GF-D8 (cell line): Measurements from ENCODE around the gene PCDHGA12.
A peak's percentile ranks its signal among the peaks of the same experiment; 100 is the strongest.
"Not testable (repeated sequence)": the region's sequence is repeated elsewhere in the genome, so short reads cannot be mapped to it uniquely, and the experiment has no call there.

Experiments
- DNase-seq: peaks from one replicate; lab custom pipeline; 2025; lab: John Stamatoyannopoulos, UW

PCDHGA12 gene

GRCh38 chr5:141430332-141431113, at the start of gene PCDHGA12:
TSS of gene PCDHGA12 (plus strand) at chr5:141430507. CDS start at chr5:141430760, 253 bp downstream.
- peak; percentile 43 for DNase-seq

GRCh38 chr5:141382469-141383294, 47.6 kb upstream of the PCDHGA12 start, which contains the start of gene PCDHGA7:
TSS of gene PCDHGA7 (plus strand) at chr5:141382742. CDS start at chr5:141382900, 158 bp downstream.
- no peak for DNase-seq

GRCh38 chr5:141383345-141383744, 47.0 kb upstream of the PCDHGA12 start:
- DNase-seq: no peak

GRCh38 chr5:141384471-141385267, 45.6 kb upstream of the PCDHGA12 start:
- DNase-seq: no peak

- not testable (repeated sequence) for DNase-seq
These were observed 42.6 kb upstream of the PCDHGA12 start, which contains the start of gene PCDHGB4 for GRCh38 chr5:141387557-141388311. TSS of gene PCDHGB4 (plus strand) at chr5:141387698. CDS start at chr5:141387885, 187 bp downstream.

- no peak for DNase-seq
These were observed 41.6 kb upstream of the PCDHGA12 start for GRCh38 chr5:141388661-141389060.

- DNase-seq: no peak
These were observed 40.9 kb upstream of the PCDHGA12 start for GRCh38 chr5:141389153-141390042.

GRCh38 chr5:141392429-141393198, 37.7 kb upstream of the PCDHGA12 start, which contains the start of gene PCDHGA8:
TSS of gene PCDHGA8 (plus strand) at chr5:141392633. CDS start at chr5:141392814, 181 bp downstream.
- no peak for DNase-seq

GRCh38 chr5:141393267-141393666, 37.0 kb upstream of the PCDHGA12 start:
- DNase-seq: no peak

- not testable (repeated sequence) for DNase-seq
These were observed 35.7 kb upstream of the PCDHGA12 start for GRCh38 chr5:141394401-141395187.

- not testable (repeated sequence) for DNase-seq
These were observed 32.4 kb upstream of the PCDHGA12 start, which contains the start of gene PCDHGB5 for GRCh38 chr5:141397756-141398551. TSS of gene PCDHGB5 (plus strand) at chr5:141397947. CDS start at chr5:141398128, 181 bp downstream.

- DNase-seq: no peak
These were observed 31.7 kb upstream of the PCDHGA12 start for GRCh38 chr5:141398608-141399007.

GRCh38 chr5:141399555-141400258, 30.6 kb upstream of the PCDHGA12 start:
- no peak for DNase-seq

GRCh38 chr5:141402553-141403243, 27.6 kb upstream of the PCDHGA12 start, which contains the start of gene PCDHGA9:
TSS of gene PCDHGA9 (plus strand) at chr5:141402778. CDS start at chr5:141402953, 175 bp downstream.
- DNase-seq: no peak

GRCh38 chr5:141403387-141403786, 26.9 kb upstream of the PCDHGA12 start:
- no peak for DNase-seq
